ENCODE results near the gene ACTN1.

- TF ChIP-seq YY1 (IDR thresholded peaks at IDR 0.05; ENCODE audit: insufficient read depth, insufficient read length) (no peak), ZNF274 (IDR thresholded peaks at IDR 0.05; ENCODE audit: low read depth, low read length) (no peak), SUZ12 (IDR thresholded peaks at IDR 0.05; ENCODE audit: extremely low read depth, insufficient read depth, insufficient read length) (no peak)
Observed at GRCh38 chr14:68957775-68958174, 21.3 kb downstream of the ACTN1 start.

Data from NT2/D1 (cell line).